NCI-H187 treated with DMSO at 0.1 percent for 48 hours (cell line): ENCODE measurements around the gene DCBLD2.
"Not testable (repeated sequence)": the region's sequence is repeated elsewhere in the genome, so short reads cannot be mapped to it uniquely, and the experiment has no call there.

Experiments
- DNase-seq: peaks from one replicate; lab custom pipeline; 2025; lab: John Stamatoyannopoulos, UW

Gene DCBLD2

DNA sequence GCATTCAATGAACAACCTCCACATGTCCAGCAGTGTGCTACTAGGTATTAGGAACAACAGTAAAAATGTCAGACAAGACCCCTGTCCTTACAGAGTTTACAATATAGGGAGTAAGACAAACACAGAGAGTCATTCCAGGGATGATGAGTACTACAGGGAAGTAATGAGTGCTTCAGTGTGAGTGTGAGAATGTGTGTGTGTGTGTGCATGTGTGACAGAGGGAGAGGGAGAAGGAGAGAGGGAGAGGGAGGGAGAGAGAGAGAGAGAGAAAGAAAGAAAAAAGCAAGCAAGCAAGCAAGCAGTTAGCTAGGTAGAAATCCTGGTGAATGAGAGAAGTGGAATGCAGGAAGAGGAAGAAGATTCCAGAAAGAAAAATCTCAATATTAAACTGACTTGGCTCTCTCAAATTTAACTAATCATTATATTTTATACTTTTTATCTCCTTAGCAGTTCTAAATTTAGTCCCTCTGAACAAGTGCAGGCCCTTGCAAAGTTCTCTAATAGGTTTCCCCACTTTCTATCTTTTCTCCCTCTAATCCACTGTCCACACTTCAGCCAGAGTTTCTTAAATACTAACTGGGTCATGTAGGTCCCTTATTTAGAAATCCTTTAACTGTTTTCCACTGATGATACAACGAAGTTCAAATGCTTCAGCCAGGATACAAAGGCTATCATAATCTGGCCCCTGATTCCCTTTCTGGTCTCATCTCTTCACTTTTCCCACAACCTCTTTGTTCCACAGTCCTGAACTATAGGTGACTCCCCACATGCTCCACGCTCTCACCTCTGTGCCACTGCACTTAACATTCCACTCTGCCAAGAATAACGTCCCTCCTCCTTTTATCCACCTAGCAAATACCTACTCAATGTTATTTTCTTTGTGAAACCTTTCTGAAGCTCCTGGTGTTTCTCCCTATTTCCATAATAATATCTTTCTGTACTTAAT is 10.3 kb downstream of the DCBLD2 start:
- no peak for DNase-seq

DNA sequence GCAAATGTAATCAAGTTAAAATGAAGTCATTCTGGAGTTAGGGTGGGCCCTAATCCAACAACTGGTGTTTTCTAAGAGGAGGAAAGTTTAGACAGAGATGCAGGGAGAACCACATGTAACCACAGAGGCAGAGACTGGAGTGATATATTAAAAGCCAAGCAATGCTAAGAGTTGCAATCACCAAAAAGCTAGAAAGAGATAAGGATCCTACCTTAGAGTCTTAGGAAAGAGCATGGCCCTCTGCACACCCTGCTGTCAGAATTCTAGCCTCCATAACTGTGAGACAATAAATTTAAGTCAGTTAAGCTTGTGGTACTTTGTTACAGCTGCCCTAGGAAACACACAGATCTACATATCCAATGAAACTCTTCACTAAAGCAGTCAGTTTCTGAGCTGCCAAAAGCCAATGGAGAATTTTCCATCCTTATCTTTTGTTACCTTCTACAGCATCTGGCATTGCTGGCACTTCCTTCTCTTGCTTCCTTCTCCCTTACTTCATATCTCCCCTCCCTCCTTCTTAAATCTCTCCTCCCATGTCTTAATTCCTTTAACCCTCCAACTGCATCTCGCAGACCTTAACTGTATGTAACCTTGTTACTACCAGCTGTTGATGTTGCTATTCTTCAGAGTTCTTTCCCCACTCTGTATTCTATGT is 11.2 kb downstream of the DCBLD2 start:
- no peak for DNase-seq

DNA sequence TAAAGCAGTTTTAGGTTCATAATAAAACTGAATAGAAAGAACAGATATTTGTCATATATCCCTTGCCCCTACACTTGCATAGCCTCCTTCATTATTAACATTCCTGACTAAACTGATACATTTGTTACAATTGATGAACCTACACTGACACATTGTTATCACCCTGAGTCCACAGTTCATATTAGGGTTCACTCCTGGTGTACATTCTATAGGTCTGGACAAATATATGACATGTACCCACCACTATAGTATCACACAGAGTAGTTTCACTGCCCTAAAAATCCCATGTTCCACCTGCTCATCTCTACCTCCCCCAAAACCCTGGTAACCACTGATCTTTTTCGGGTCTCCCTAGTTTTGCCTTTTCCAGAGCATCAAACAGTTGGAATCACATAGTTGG is 13.8 kb downstream of the DCBLD2 start:
- DNase-seq: no peak

DNA sequence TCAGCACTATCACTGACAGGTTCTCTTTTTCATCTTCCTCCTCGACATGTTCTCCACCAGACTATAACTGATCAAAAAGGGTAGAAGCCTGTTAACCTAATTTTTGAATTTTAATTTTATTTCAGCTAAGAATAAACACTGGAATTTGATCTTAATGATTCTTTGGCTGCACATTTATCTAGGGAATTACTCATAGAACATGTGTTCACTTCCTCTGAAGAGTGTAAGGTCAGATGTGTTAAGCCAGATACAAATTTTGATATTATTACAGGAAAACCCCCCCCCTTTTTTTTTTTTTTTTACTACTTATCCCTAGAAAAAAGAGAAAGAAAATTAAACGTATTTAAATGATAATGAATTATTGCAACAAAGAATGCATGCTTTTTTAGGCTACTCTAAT is 15.0 kb downstream of the DCBLD2 start:
- no peak for DNase-seq

DNA sequence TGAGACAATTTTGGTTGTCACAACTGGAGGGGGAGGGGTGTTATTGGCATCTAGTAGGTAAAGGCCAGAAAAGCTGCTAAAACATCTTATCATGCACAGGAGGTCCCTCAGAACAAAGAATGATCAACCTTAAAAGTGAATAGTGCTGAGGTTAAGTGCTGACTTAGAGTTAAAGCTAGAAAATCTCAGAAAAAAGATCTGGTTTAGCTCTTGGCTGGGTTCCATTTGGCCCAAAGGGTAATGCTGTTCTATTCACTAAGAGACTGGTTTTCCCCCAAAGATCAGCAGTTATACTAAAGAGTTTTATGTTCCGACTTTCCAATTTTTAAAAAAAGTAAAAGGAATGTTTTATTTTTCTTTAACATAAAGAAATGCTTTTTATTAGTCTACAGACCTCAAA is 15.6 kb downstream of the DCBLD2 start:
- DNase-seq: no peak

DNA sequence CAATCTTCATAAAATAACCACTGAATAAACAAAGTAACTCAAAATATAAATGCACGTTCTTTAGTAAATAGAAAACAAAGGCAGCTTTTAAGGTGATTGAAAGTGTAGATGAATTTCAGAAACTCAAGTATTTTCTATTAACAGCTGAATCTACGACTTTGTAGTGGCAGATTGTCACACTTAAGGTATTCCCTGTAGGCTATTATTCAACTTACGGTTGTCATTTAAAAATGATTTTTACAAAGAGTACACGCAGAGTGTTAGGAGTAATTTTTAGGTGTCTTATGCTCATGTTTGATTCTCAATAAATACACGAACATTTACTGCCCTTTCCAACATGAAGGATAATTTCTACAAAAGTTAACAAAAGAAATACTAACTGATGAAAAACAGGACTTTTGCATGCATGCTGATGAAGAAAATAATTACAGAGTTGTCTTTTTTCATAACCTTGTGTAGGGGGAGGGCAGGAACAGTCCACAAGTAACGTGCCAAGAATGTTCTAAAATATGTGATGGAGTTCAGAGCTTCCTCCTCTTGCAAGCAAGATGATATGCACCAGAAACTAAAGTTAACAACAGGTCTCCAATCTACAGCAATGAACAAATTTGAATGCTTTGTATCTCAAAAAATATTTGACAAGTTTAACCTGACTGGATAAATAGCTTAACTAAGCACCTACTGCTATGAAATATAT is 16.7 kb downstream of the DCBLD2 start:
- DNase-seq: no peak

DNA sequence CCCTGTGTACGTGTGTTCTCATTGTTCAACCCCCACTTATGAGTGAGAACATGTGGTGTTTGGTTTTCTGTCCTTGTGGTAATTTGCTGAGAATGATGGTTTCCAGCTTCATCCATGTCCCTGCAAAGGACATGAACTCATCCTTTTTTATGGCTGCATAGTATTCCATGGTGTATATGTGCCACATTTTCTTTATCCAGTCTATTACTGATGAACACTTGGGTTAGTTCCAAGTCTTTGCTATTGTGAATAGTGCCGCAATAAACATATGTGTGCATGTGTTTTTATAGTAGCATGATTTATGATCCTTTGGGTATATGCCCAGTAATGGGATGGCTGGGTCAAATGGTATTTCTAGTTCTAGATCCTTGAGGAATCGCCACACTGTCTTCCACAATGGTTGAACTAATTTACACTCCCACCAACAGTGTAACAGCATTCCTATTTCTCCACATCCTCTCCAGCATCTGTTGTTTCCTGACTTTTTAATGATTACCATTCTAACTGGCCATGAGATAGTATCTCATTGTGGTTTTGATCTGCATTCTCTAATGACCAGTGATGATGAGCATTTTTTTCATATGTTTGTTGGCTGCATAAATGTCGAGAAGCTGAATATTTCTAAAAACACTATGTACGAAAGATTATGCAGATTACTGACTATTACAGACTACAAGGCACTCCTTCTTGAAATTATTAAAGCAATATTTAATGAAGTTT is 18.7 kb downstream of the DCBLD2 start:
- DNase-seq: not testable (repeated sequence)

DNA sequence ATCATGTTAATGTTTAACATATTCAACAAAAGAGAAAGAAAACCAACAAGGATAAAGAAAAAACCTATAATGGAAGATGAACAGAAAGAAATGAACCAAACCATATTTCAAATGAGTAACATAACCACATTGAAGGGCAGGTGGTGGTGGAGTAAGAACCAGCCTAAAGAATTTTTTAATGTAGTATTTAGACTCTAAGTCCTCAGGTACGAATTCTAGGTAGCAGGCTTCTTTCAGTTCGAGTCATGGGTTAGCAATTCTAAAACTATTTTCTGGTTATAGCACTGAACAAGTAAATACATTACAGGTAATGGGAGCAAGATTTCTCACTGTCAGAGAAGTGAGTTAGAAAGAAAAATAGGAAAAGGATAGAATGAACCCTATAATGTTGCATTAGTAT is 24.4 kb downstream of the DCBLD2 start:
- no peak for DNase-seq

DNA sequence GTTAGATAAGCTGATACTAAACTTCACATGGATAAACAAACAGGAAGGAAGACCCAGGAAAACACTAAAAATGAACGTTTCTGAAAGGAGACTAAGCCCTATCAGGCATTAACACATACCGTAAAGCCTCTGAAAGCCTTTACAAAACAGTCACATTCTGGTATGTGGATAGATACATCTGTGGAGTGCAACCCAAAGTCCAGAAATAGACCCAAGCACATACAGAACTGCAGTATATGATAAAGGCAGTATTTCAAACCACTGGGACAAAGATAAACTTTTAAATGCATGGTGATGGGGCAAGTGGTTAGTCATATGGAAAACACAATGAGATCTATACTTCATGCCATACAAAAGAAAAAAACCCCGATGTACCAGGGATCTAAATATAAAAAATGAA is 26.0 kb downstream of the DCBLD2 start:
- no peak for DNase-seq

DNA sequence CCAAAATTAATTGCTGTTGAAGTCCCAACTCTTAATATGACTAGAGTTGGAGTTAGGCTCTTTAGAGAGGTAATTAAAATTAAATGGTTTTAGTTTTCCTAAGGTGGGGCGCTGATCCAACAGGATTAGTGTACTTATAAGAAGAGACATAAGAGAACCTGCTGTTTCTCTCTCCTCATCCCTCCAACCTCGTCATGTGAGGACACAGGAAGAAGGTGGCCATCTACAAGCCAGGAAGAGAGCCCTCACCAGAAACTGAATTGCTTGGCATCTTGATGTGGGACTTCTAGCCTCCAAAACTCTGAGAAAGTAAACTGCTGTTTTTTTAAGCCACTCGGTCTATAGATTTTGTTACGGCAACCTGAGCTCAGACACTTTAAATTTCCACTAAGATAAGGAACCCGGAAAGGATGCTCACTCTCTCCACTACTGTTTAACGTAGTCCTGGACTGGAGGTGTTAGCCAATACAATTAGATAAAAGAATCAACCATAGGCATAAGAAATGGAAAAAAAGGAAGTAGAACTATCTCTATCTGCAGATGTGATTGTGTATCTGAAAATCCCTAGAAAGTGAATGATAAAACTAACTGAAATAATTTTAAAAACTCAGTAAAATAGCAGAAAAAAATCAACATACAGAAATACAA is 26.8 kb downstream of the DCBLD2 start:
- DNase-seq: no peak

DNA sequence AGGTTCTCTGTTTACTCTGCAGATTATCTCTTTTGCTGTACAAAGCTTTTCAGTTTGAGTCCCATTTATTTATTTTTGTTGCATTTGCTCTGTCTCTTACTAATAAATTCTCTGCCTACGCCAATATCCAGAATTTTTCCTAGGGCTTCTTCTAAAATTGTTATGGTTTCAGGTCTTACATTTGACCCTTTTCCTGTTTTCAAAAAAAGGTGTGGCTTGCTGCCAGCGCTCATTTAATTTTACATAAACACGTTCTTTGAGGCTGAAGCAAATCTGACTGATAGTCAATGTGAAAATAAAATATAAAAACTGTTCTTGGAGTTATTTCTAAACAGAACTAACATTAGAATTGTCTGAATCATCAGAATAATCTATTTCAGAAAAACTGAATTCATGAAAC is 32.1 kb downstream of the DCBLD2 start:
- DNase-seq: no peak

DNA sequence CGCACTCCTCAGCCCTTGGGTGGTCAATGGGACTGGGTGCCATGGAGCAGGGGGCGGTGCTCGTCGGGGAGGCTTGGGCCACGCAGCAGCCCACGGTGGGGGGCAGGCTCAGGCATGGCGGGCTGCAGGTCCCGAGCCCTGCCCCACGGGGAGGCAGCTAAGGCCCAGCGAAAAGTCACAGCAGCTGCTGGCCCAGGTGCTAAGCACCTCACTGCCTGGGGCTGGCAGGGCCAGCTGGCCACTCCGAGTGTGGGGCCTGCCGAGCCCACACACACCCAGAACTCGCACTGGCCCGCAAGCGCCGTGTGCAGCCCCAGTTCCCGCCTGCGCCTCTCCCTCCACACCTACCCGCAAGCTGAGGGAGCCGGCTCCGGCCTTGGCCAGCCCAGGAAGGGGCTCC is 43.5 kb downstream of the DCBLD2 start:
- DNase-seq: not testable (repeated sequence)

DNA sequence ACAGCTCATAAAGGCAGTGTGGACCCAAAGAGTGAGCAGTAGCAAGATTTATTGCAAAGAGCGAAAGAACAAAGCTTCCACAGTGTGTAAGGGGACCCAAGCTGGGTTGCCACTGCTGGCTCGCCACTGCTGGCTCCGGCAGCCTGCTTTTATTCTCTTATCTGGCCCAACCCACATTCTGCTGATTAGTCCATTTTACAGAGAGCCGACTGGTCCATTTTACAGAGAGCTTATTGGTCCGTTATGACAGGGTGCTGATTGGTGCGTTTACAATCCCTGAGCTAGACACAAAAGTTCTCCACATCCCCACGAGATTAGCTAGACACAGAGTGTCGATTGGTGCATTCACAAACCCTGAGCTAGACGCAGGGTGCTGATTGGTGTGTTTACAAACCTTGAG is 44.2 kb downstream of the DCBLD2 start:
- DNase-seq: not testable (repeated sequence)

DNA sequence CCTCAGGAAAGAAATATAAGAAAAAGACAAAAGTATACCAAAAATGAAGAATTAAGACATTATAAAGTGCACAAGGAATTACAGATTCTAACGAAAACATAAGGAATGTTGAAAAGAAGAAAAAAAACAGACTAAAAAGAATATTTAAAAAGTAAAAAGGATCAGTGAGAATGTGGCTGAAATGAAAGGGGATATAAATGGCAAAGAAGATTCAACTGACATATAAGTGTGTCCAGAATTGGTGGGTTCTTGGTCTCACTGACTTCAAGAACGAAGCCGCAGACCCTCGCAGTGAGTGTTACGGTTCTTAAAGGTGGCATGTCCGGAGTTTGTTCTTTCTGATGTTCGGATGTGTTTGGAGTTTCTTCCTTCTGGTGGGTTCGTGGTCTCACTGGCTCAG is 44.8 kb downstream of the DCBLD2 start:
- no peak for DNase-seq

DNA sequence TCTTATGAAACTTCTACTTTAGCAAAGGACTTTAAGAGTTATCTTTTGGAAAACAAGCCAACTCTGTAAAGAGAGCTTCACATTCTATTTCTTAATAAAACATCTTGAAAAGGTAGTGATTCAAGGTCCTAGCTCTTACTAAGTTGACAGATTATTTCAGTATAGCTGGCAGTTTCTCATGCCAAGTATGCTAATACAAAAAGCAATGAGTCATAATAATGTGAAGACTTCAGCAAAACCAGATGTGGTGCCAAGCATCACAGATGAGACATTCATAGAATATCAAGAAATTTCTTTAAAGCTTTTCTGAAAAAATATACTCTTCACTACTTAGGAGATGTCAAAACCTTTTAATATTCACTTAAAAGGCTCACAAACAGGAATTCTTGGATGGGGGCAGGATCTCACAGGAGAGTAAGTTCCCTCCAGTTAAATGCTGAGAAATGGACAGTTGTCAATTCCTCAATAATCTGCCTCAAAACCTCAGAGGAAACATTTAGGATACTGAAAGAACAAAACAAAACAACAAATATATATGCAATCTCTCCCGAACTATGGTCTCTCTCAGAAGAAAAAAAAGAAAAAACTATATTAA is 45.6 kb downstream of the DCBLD2 start:
- no peak for DNase-seq

DNA sequence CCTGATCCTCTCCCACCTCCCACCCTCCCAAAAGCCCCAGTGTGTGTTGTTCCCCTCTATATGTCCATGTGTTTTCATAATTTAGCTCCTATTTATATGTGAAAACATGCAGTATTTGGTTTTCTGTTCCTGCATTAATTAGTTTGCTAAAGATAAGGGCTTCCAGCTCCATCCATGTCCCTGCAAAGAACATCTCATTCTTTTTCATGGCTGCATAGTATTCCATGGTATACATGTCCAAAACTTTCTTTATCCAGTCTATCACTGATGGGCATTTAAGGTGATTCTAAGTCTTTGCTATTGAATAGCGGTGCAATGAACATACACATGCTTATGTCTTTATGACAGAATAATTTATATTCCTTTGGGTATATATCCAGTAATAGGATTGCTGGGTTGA is 53.4 kb downstream of the DCBLD2 start:
- DNase-seq: no peak

DNA sequence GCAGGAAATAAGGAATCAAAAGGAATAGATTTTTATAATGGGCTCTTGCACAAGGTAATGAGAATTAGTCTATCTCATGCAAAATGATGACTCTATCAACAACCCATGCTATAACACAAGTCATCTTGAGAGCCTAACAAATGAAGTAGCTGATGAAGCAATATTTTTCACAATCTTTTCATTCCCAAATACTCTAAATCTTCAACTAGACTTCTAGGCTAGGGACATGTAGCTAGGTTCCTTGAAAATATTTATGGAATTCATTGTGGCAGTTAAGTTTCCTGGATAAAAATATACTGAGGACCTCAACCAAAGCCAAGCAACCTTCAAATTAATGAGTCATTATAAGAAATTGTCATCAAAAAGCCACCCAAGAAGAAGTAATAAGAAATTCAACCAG is 55.4 kb downstream of the DCBLD2 start:
- DNase-seq: no peak

DNA sequence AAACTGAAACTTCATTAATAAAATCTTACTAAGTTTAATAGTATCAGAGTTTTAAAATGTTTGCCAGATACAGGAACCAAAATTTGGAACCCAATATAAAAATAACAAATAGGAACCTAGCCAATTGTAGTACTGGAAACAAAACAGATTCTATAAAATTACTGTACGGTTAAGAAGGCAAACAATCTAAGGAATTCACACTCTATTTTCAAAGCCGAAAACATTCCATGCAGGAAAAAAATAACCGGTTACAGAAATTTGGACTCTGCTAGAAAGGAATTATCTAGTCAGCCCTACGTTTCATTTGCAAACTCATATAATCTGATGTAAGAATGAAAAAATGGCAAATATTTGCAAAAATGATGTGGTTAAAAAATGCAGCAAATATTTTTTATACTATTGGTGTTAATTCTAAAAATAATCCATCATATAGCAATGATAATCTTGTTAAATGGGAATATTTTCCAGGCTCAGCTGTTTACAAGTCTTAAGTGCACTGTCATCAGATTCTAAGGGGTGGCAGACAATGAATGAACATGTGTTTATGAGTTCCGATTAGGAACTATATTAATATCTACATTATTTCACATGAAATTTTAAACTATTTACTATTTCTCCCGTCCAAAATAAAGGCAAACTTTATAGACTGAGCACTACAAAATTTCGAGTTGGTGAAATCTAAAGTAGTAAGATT is 58.1 kb downstream of the DCBLD2 start:
- DNase-seq: no peak

DNA sequence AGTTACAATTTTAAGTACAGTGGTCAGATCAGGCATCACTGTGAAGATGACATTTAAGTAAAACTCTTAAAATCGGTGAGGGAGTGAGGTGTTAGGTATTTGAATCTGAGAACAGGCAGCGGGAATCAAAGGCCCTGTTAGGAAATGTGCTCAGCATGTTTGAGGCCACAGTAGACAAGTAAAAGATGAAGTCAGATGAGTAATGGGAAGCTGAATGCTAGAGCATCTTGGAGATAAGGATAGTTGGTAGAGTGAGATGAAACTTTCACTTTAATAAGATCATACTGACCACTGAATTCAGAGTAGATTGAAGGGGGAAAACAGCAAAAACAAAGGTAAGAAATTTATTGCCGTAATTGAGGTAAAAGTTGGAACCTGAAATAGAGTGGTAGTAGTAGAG is 61.6 kb downstream of the DCBLD2 start:
- DNase-seq: no peak

DNA sequence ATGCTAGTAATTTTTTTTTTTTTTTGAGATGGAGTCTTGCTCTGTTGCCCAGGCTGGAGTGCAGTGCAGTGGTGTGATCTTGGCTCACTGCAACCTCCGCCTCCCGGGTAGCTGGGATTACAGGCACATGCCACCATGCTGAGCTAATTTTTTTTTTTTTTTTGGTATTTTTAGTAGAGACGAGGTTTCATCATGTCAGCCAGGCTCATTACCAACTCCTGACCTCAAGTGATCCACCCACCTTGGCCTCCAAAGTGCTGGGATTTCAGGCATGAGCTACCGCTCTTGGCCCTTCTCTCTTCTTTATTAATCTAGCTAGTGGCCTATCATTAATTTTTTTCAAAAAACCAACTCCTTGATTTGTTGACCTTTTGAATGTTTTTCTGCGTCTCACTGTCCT is 70.4 kb downstream of the DCBLD2 start:
- DNase-seq: not testable (repeated sequence)
